ENCODE results near the gene BHLHA15. TPM values are rescaled to one million over a fixed set of nuclear protein-coding genes. Genes with fewer than 3 reads are reported as not detected.

Gene BHLHA15
- total and polyA plus RNA-seq, 2 of the 13 experiments (the other 11 are each of a cell fraction or from before 2014, with no cell fraction given): 1.9 to 6.1 TPM

- H4K20me1 ChIP-seq (ENCODE audit: insufficient read depth, low read length): 0 out of 2 replicates have a peak, but pooled peaks cover 3% of the 10 kb centered on the region
- no peaks in the 10 kb centered on the region for H3K9me3 ChIP-seq (ENCODE audit: low read length)
- BruUV-seq (replicated peaks): no TSS peak
- H3K4me1 ChIP-seq (ENCODE audit: insufficient read depth, low read length): peaks cover 17% of the 10 kb centered on the region; the same call in 1 of the 2 replicates
- in situ Hi-C loops (cut with HindIII; ENCODE audit: extremely low pct_ligation_motif_present, low pct_unique_long_range_greater_than_20kb) (no loop called here), intact Hi-C loops (cut with micrococcal nuclease; ENCODE audit: unreplicated experiment) (no loop called here)
- WGBS (ENCODE audit: low lambda C conversion rate): 99% methylated on average over 32 of the region's 32 CpGs
- no peaks in the 10 kb centered on the region for H3K27me3 ChIP-seq (ENCODE audit: control insufficient read depth in 1 of 2, insufficient read depth in 2 of 2, low read length in 2 of 2)
- ChIA-PET CTCF (ENCODE audit: low intra/inter-chr PET ratio, low total read pairs) (no interaction called here), POLR2A (no interaction called here)
- H3K4me3 ChIP-seq (replicated peaks in 1 of 3; ENCODE audit: insufficient read depth in 1 of 3, low read depth in 2 of 3, low read length in 3 of 3): no peak overlapping the region
- peaks cover 34 to 86% of the 10 kb centered on the region in 2 experiments for H3K36me3 ChIP-seq (replicated peaks in 1 of 2; ENCODE audit: control insufficient read depth in 1 of 2, insufficient read depth in 2 of 2, low read length in 2 of 2)
- no peak for FAIRE-seq
- H3K9ac ChIP-seq (ENCODE audit: insufficient read depth, low read depth, low read length): no peak overlapping the region
- no peaks in the 10 kb centered on the region for H3K79me2 ChIP-seq (ENCODE audit: insufficient read depth, low read length)
- ATAC-seq: no peak
- H3K27ac ChIP-seq (ENCODE audit: extremely low read length, insufficient read depth, low read length): no peak overlapping the region
- no peak for TF ChIP-seq CAMTA2 (CRISPR knock-in tag; IDR thresholded peaks at IDR 0.05; ENCODE audit: borderline replicate concordance)
- H3K4me2 ChIP-seq (ENCODE audit: low read depth, low read length): no peak overlapping the region
- DNase-seq (ENCODE audit: low spot score): no peak
- H2AFZ ChIP-seq (ENCODE audit: low read length): no peak overlapping the region
These were observed 19.4 kb upstream of the BHLHA15 start for GRCh38 chr7:98191668-98192431.

GRCh38 chr7:98192781-98193457 is 18.3 kb upstream of the BHLHA15 start:
- no TSS peak for BruUV-seq (replicated peaks)
- ChIA-PET POLR2A (no interaction called here), CTCF (ENCODE audit: low intra/inter-chr PET ratio, low total read pairs) (no interaction called here)
- WGBS (ENCODE audit: low lambda C conversion rate): 94% methylated on average over 22 of the region's 22 CpGs
- ATAC-seq (no peak; the same call in 2 of the 3 replicates), FAIRE-seq (no peak), DNase-seq (ENCODE audit: low spot score) (no peak)
- intact Hi-C loops (cut with micrococcal nuclease; ENCODE audit: unreplicated experiment) (no loop called here), in situ Hi-C loops (cut with HindIII; ENCODE audit: extremely low pct_ligation_motif_present, low pct_unique_long_range_greater_than_20kb) (no loop called here)
- Histone ChIP-seq H3K36me3 (replicated peaks in 1 of 2; ENCODE audit: control insufficient read depth in 1 of 2, insufficient read depth in 2 of 2, low read length in 2 of 2) (peaks cover 34 to 84% of the 10 kb centered on the region in 2 experiments), H3K9me3 (ENCODE audit: low read length) (no peaks in the 10 kb centered on the region), H3K4me3 (replicated peaks in 1 of 3; ENCODE audit: insufficient read depth in 1 of 3, low read depth in 2 of 3, low read length in 3 of 3) (no peak overlapping the region), H3K27ac (ENCODE audit: extremely low read length, insufficient read depth, low read length) (no peak overlapping the region), H3K79me2 (ENCODE audit: insufficient read depth, low read length) (no peaks in the 10 kb centered on the region), H3K27me3 (ENCODE audit: control insufficient read depth in 1 of 2, insufficient read depth in 2 of 2, low read length in 2 of 2) (no peaks in the 10 kb centered on the region), H3K4me1 (ENCODE audit: insufficient read depth, low read length) (peaks cover 17% of the 10 kb centered on the region; the same call in 1 of the 2 replicates), H3K4me2 (ENCODE audit: low read depth, low read length) (no peak overlapping the region), H2AFZ (ENCODE audit: low read length) (no peak overlapping the region), H4K20me1 (ENCODE audit: insufficient read depth, low read length) (0 out of 2 replicates have a peak, but pooled peaks cover 6% of the 10 kb centered on the region), H3K9ac (ENCODE audit: insufficient read depth, low read depth, low read length) (no peak overlapping the region)
- TF ChIP-seq ZNF251 (CRISPR knock-in tag; IDR thresholded peaks at IDR 0.05) (no peak), ELF3 (CRISPR knock-in tag; IDR thresholded peaks at IDR 0.05) (no peak), ZNF235 (CRISPR knock-in tag; IDR thresholded peaks at IDR 0.05; ENCODE audit: borderline replicate concordance) (no peak), ZNF17 (CRISPR knock-in tag; IDR thresholded peaks at IDR 0.05) (no peak), HOXA7 (CRISPR knock-in tag; IDR thresholded peaks at IDR 0.05) (no peak), ZNF652 (CRISPR knock-in tag; IDR thresholded peaks at IDR 0.05; ENCODE audit: borderline replicate concordance, low read depth) (no peak), SAFB2 (CRISPR knock-in tag; IDR thresholded peaks at IDR 0.05; ENCODE audit: borderline replicate concordance, low read depth) (no peak), ZNF33B (CRISPR knock-in tag; IDR thresholded peaks at IDR 0.05) (no peak), ZNF589 (CRISPR knock-in tag; conservative IDR thresholded peaks at IDR 0.05) (no peak)
- TF ChIP-seq, protein P1, sequence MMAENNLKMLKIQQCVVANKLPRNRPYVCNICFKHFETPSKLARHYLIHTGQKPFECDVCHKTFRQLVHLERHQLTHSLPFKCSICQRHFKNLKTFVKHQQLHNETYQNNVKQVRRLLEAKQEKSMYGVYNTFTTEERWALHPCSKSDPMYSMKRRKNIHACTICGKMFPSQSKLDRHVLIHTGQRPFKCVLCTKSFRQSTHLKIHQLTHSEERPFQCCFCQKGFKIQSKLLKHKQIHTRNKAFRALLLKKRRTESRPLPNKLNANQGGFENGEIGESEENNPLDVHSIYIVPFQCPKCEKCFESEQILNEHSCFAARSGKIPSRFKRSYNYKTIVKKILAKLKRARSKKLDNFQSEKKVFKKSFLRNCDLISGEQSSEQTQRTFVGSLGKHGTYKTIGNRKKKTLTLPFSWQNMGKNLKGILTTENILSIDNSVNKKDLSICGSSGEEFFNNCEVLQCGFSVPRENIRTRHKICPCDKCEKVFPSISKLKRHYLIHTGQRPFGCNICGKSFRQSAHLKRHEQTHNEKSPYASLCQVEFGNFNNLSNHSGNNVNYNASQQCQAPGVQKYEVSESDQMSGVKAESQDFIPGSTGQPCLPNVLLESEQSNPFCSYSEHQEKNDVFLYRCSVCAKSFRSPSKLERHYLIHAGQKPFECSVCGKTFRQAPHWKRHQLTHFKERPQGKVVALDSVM (CRISPR knock-in tag; IDR thresholded peaks at IDR 0.05): no peak

All from HepG2 (cell line).